Hepatocyte (in vitro differentiated cells): ENCODE measurements around the gene KCTD10. TPM values are rescaled to one million over a fixed set of nuclear protein-coding genes. Genes with fewer than 3 reads are reported as not detected.
"Not testable (repeated sequence)": the region's sequence is repeated elsewhere in the genome, so short reads cannot be mapped to it uniquely, and the experiment has no call there.

ENCODE experiments used
- DNase-seq: peaks from one replicate; pipeline ENCODE4 v3.0.0-alpha.2; 2016; ENCODE audit warnings: low spot score
- H2AFZ ChIP-seq: fragments of 200-600 bp; sonication (generic); 2 replicates; pipeline ENCODE4 v1.6.0; 2016; ENCODE audit warnings: antibody characterized with exemption, mild to moderate bottlenecking
- H3K27ac ChIP-seq: fragments of 200-600 bp; sonication (generic); 2 replicates; pipeline ENCODE4 v1.5.1; 2016; ENCODE audit warnings: mild to moderate bottlenecking
- H3K27me3 ChIP-seq: fragments of 200-600 bp; sonication (generic); 2 replicates; pipeline ENCODE4 v1.6.1; 2016
- H3K36me3 ChIP-seq: fragments of 200-600 bp; sonication (generic); replicated peaks from 2 replicates; pipeline ENCODE4 v1.5.1; 2016; ENCODE audit warnings: low read depth; ENCODE audit not compliant: insufficient read depth
- H3K4me1 ChIP-seq: fragments of 200-600 bp; sonication (generic); 2 replicates; pipeline ENCODE4 v1.5.1; 2016; ENCODE audit warnings: mild to moderate bottlenecking, moderate library complexity; ENCODE audit not compliant: insufficient read depth
- H3K4me2 ChIP-seq: fragments of 200-600 bp; sonication (generic); 2 replicates; pipeline ENCODE4 v1.6.0; 2016
- H3K4me3 ChIP-seq: fragments of 200-600 bp; sonication (generic); 2 replicates; pipeline ENCODE4 v1.5.1; 2016; ENCODE audit warnings: mild to moderate bottlenecking
- H3K79me2 ChIP-seq: fragments of 200-600 bp; sonication (generic); 2 replicates; pipeline ENCODE4 v1.6.0; 2017; ENCODE audit warnings: mild to moderate bottlenecking
- H3K9me2 ChIP-seq: fragments of 200-600 bp; sonication (generic); replicated peaks from 2 replicates; pipeline ENCODE4 v1.6.0; 2017; ENCODE audit warnings: mild to moderate bottlenecking; ENCODE audit not compliant: insufficient read depth
- H3K9me3 ChIP-seq: fragments of 200-600 bp; sonication (generic); 2 replicates; pipeline ENCODE4 v1.5.1; 2016; ENCODE audit warnings: low read depth, mild to moderate bottlenecking
- H4K20me1 ChIP-seq: fragments of 200-600 bp; sonication (generic); 2 replicates; pipeline ENCODE4 v1.6.0; 2016; ENCODE audit warnings: mild to moderate bottlenecking; ENCODE audit not compliant: insufficient read depth, poor library complexity, severe bottlenecking
- CTCF ChIP-seq: fragments of 200-600 bp; sonication (generic); IDR thresholded peaks from 2 replicates; pipeline ENCODE4 v1.5.1; 2016; ENCODE audit warnings: antibody characterized with exemption, mild to moderate bottlenecking; ENCODE audit not compliant: poor library complexity
- EZH2 ChIP-seq: fragments of 200-600 bp; sonication (generic); IDR thresholded peaks from 2 replicates; pipeline ENCODE4 v1.6.1; 2016; ENCODE audit warnings: antibody characterized with exemption, mild to moderate bottlenecking, borderline replicate concordance
- EZH2phosphoT487 ChIP-seq: fragments of 200-600 bp; sonication (generic); IDR thresholded peaks from one replicate; pipeline ENCODE4 v1.6.1; 2018; ENCODE audit warnings: antibody characterized with exemption, mild to moderate bottlenecking, low read depth, moderate library complexity; ENCODE audit not compliant: unreplicated experiment, severe bottlenecking
- WGBS: methylation state at CpG from one replicate; pipeline ENCODE4 v1.1.6; 2016; ENCODE audit warnings: low lambda C conversion rate; ENCODE audit errors: missing lambda C conversion rate; 5-methylcytosine and 5-hydroxymethylcytosine counted together
- polyA plus RNA-seq: library from polyadenylated mRNA; unstranded; fragments of >200 nt; fragmentation: Nextera tagmentation; extraction: Ambion mirVana; gene quantifications from 2 replicates; pipeline ENCODE4 v1.2.1, GENCODE V29; 2016
- total RNA-seq: library from RNA; depleted of rRNA; stranded (reverse); fragments of >200 nt; gene quantifications from 2 replicates; pipeline ENCODE4 v1.2.3, GENCODE V29; 2014

KCTD10 gene
- total and polyA plus RNA-seq, 2 experiments from 2014 or later = 29.4 to 29.7 TPM

- DNase-seq = no peak
- Histone ChIP-seq H3K4me2 (no peak overlapping the region), H3K4me3 (no peak overlapping the region), H3K27me3 (no peaks in the 10 kb centered on the region), H2AFZ (no peak overlapping the region), H3K4me1 (no peaks in the 10 kb centered on the region), H3K79me2 (no peaks in the 10 kb centered on the region), H3K9me2 (no peaks in the 10 kb centered on the region), H4K20me1 (no peaks in the 10 kb centered on the region), H3K36me3 (no peaks in the 10 kb centered on the region), H3K9me3 (no peaks in the 10 kb centered on the region), H3K27ac (no peak overlapping the region)
- no peak for TF ChIP-seq EZH2
- peak; percentile 7 for TF ChIP-seq CTCF
- 79% methylated on average over 4 of the region's 4 CpGs for WGBS
These were observed 43.5 kb downstream of the KCTD10 start for GRCh38 chr12:109433618-109434017.

- Histone ChIP-seq H3K4me1 (no peaks in the 10 kb centered on the region), H4K20me1 (no peaks in the 10 kb centered on the region), H3K4me3 (no peak overlapping the region), H3K36me3 (no peaks in the 10 kb centered on the region), H3K27ac (no peak overlapping the region), H3K9me2 (no peaks in the 10 kb centered on the region), H3K9me3 (no peaks in the 10 kb centered on the region), H3K27me3 (no peaks in the 10 kb centered on the region), H3K4me2 (no peak overlapping the region), H3K79me2 (no peaks in the 10 kb centered on the region), H2AFZ (peak overlapping the region; percentile 54)
- 31% methylated on average over 14 of the region's 14 CpGs for WGBS
- peak; percentile 88 for DNase-seq
- no peak for TF ChIP-seq EZH2phosphoT487
- peak; percentile 71 for TF ChIP-seq CTCF
These were observed 44.2 kb downstream of the KCTD10 start for GRCh38 chr12:109432842-109433304.

GRCh38 chr12:109432431-109432830, 44.7 kb downstream of the KCTD10 start:
- Histone ChIP-seq H3K27me3 (no peaks in the 10 kb centered on the region), H3K4me3 (no peak overlapping the region), H2AFZ (peak overlapping the region; percentile 54), H3K9me2 (no peaks in the 10 kb centered on the region), H3K4me1 (no peaks in the 10 kb centered on the region), H3K27ac (no peak overlapping the region), H3K79me2 (no peaks in the 10 kb centered on the region), H3K36me3 (no peaks in the 10 kb centered on the region), H4K20me1 (no peaks in the 10 kb centered on the region), H3K9me3 (no peaks in the 10 kb centered on the region), H3K4me2 (no peak overlapping the region)
- DNase-seq = no peak
- WGBS = 47% methylated on average over 6 of the region's 6 CpGs
- TF ChIP-seq EZH2 (no peak), CTCF (no peak), EZH2phosphoT487 (no peak)

- Histone ChIP-seq H3K9me2 (no peaks in the 10 kb centered on the region), H3K79me2 (no peaks in the 10 kb centered on the region), H3K27ac (no peak overlapping the region), H3K9me3 (no peaks in the 10 kb centered on the region), H2AFZ (no peak overlapping the region), H3K4me3 (no peak overlapping the region), H3K27me3 (no peaks in the 10 kb centered on the region), H4K20me1 (no peaks in the 10 kb centered on the region), H3K4me1 (no peaks in the 10 kb centered on the region), H3K36me3 (no peaks in the 10 kb centered on the region), H3K4me2 (no peak overlapping the region)
- TF ChIP-seq CTCF = no peak
- no peak for TF ChIP-seq EZH2phosphoT487
- TF ChIP-seq EZH2 = no peak
- DNase-seq = no peak
- WGBS = 94% methylated on average over 6 of the region's 6 CpGs
These were observed 46.9 kb downstream of the KCTD10 start for GRCh38 chr12:109430244-109430643.

GRCh38 chr12:109428804-109429203, 48.3 kb downstream of the KCTD10 start:
- not testable (repeated sequence) for H3K36me3 ChIP-seq, H2AFZ ChIP-seq, H4K20me1 ChIP-seq, H3K4me1 ChIP-seq, H3K9me3 ChIP-seq, DNase-seq, H3K9me2 ChIP-seq, H3K27ac ChIP-seq, H3K4me3 ChIP-seq, H3K27me3 ChIP-seq, H3K4me2 ChIP-seq, H3K79me2 ChIP-seq
- WGBS = 93% methylated on average over 3 of the region's 3 CpGs
